OCI-LY7 (cell line): ENCODE data around the gene LCE1F. TPM values are rescaled to one million over a fixed set of nuclear protein-coding genes. Genes with fewer than 3 reads are reported as not detected.

Source experiments
- BruUV-seq: library from RNA; stranded (reverse); fragments of 400-500 nt; replicated peaks from 2 replicates; lab custom pipeline; 2021; lab: Mats Ljungman, UMichigan
- CTCF ChIA-PET: fragments of 300-600 bp; sonication (Branson Sonifier 250); formaldehyde crosslinking; loops from one replicate; lab custom pipeline; 2022; ENCODE audit warnings: antibody characterized with exemption; ENCODE audit not compliant: unreplicated experiment; lab: Charles Lee
- POLR2A ChIA-PET: fragments of 300-600 bp; sonication (Branson Sonifier 250); formaldehyde crosslinking; loops from one replicate; lab custom pipeline; 2022; ENCODE audit warnings: antibody characterized with exemption; lab: Charles Lee
- DNase-seq: peaks from one replicate; pipeline ENCODE4 v3.0.0-alpha.2; 2015; ENCODE audit warnings: low spot score
- H2AFZ ChIP-seq: fragments of 200-600 bp; sonication (generic), shearing (Covaris generic); 2 replicates; pipeline ENCODE4 v1.6.1; 2014; ENCODE audit warnings: mild to moderate bottlenecking, antibody characterized with exemption, low read length, moderate library complexity
- H3K27ac ChIP-seq: fragments of 200-600 bp; sonication (generic); 2 replicates; pipeline ENCODE4 v1.5.1; 2014; ENCODE audit warnings: mixed run types, low read depth, mild to moderate bottlenecking, moderate library complexity, low read length, inconsistent platforms; ENCODE audit not compliant: poor library complexity, severe bottlenecking
- H3K36me3 ChIP-seq: fragments of 200-600 bp; sonication (generic); 2 replicates; pipeline ENCODE4 v1.6.1; 2014; ENCODE audit warnings: mild to moderate bottlenecking, antibody characterized with exemption, low read length, moderate library complexity, mixed read lengths; ENCODE audit not compliant: insufficient read depth
- H3K4me1 ChIP-seq: fragments of 200-600 bp; sonication (generic); 2 replicates; pipeline ENCODE4 v1.5.1; 2014; ENCODE audit warnings: mild to moderate bottlenecking, low read length; ENCODE audit not compliant: insufficient read depth, poor library complexity, severe bottlenecking
- H3K4me2 ChIP-seq: fragments of 200-600 bp; sonication (generic); 2 replicates; pipeline ENCODE4 v1.6.1; 2014; ENCODE audit warnings: mild to moderate bottlenecking, low read length
- H3K4me3 ChIP-seq: fragments of 200-600 bp; sonication (generic); 2 replicates; pipeline ENCODE4 v1.5.1; 2014; ENCODE audit warnings: mild to moderate bottlenecking, low read depth, low read length; ENCODE audit not compliant: poor library complexity, severe bottlenecking
- H3K79me2 ChIP-seq: fragments of 200-600 bp; sonication (generic); 2 replicates; pipeline ENCODE4 v1.6.1; 2016; ENCODE audit warnings: low read depth, mild to moderate bottlenecking, low read length, moderate library complexity, mixed read lengths; ENCODE audit not compliant: insufficient read depth
- H3K9me2 ChIP-seq: fragments of 200-600 bp; sonication (generic); 2 replicates; pipeline ENCODE4 v1.6.1; 2016; ENCODE audit warnings: mild to moderate bottlenecking, low read length, mixed read lengths; ENCODE audit not compliant: insufficient read depth
- H3K9me3 ChIP-seq: fragments of 200-600 bp; sonication (generic); 2 replicates; pipeline ENCODE4 v1.6.1; 2014; ENCODE audit warnings: mild to moderate bottlenecking, mixed run types, low read length, mixed read lengths
- H4K20me1 ChIP-seq: fragments of 200-600 bp; sonication (generic); 2 replicates; pipeline ENCODE4 v1.6.1; 2014; ENCODE audit warnings: mild to moderate bottlenecking, antibody characterized with exemption, low read length, moderate library complexity, mixed read lengths; ENCODE audit not compliant: insufficient read depth
- CTCF ChIP-seq: fragments of 200-600 bp; sonication (generic); conservative IDR thresholded peaks from 2 replicates; pipeline ENCODE4 v1.5.1; 2014; ENCODE audit warnings: mild to moderate bottlenecking, antibody characterized with exemption, low read length, moderate library complexity, mixed read lengths
- EZH2phosphoT487 ChIP-seq: fragments of 200-600 bp; sonication (generic); IDR thresholded peaks from 2 replicates; pipeline ENCODE4 v1.6.1; 2018; ENCODE audit warnings: low read depth, borderline replicate concordance, mild to moderate bottlenecking, mixed run types, antibody characterized with exemption, low read length, moderate library complexity, mixed read lengths
- intact Hi-C: fragments of 100-400 bp; cut with micrococcal nuclease; formaldehyde crosslinking; loops from one replicate; pipeline ENCODE4 v1.10.0; 2022; ENCODE audit not compliant: unreplicated experiment
- total RNA-seq, 2 experiments: library from RNA; depleted of rRNA in 1 of 2; stranded (reverse); fragments of >200 nt in 1 of 2; shearing (Covaris generic) in 1 of 2; gene quantifications; 2 replicates each; pipeline ENCODE4 v1.2.3, GENCODE V29; 2014 to 2022

Gene LCE1F
- total RNA-seq, 2 experiments from 2014 or later = not detected

- no peak for DNase-seq
- Histone ChIP-seq H3K27ac (no peak within 1 kb of the TSS), H3K4me3 (no peak within 1 kb of the TSS), H4K20me1 (no peaks in the 10 kb centered on the region), H3K36me3 (no peaks in the 10 kb centered on the region), H3K9me2 (no peaks in the 10 kb centered on the region; the same call in 1 of the 2 replicates), H3K4me2 (no peak within 1 kb of the TSS), H3K4me1 (no peaks in the 10 kb centered on the region), H2AFZ (no peak within 1 kb of the TSS), H3K9me3 (no peaks in the 10 kb centered on the region), H3K79me2 (no peaks in the 10 kb centered on the region)
- no TSS peak for BruUV-seq
- TF ChIP-seq EZH2phosphoT487 (no peak), CTCF (no peak)
- ChIA-PET CTCF (no interaction called here), POLR2A (interaction anchor here (0.9 kb wide), 1 partner anchor 16 kb away, joined by 3 read pairs; no protein-coding TSS in a partner anchor)
- intact Hi-C loops = no loop called here
These were observed 11.1 kb downstream of the LCE1F start, which contains the start of gene LCE1E for GRCh38 chr1:152786077-152786476. Gene LCE1E (plus strand): TSS chr1:152786257. CDS start chr1:152787300, 1,043 bp downstream.

- Histone ChIP-seq H4K20me1 (no peaks in the 10 kb centered on the region), H2AFZ (no peak overlapping the region), H3K4me3 (no peak overlapping the region), H3K36me3 (no peaks in the 10 kb centered on the region), H3K9me3 (no peaks in the 10 kb centered on the region), H3K79me2 (no peaks in the 10 kb centered on the region), H3K27ac (no peak overlapping the region), H3K9me2 (no peaks in the 10 kb centered on the region), H3K4me1 (no peaks in the 10 kb centered on the region), H3K4me2 (no peak overlapping the region)
- DNase-seq = no peak
- CTCF ChIA-PET = no interaction called here
- POLR2A ChIA-PET = no interaction called here
- TF ChIP-seq CTCF (no peak), EZH2phosphoT487 (no peak)
- BruUV-seq = no TSS peak
- intact Hi-C loops = no loop called here
These were observed 20.7 kb downstream of the LCE1F start for GRCh38 chr1:152795686-152796085.

- no TSS peak for BruUV-seq
- Histone ChIP-seq H2AFZ (no peak within 1 kb of the TSS), H3K4me3 (no peak within 1 kb of the TSS), H3K9me2 (no peaks in the 10 kb centered on the region), H3K4me1 (no peaks in the 10 kb centered on the region), H3K27ac (no peak within 1 kb of the TSS), H3K9me3 (no peaks in the 10 kb centered on the region), H3K36me3 (no peaks in the 10 kb centered on the region), H3K79me2 (no peaks in the 10 kb centered on the region), H4K20me1 (no peaks in the 10 kb centered on the region), H3K4me2 (no peak within 1 kb of the TSS)
- CTCF ChIA-PET = no interaction called here
- no peak for DNase-seq
- POLR2A ChIA-PET = no interaction called here
- TF ChIP-seq EZH2phosphoT487 = no peak
- no peak for TF ChIP-seq CTCF
- intact Hi-C loops = no loop called here
These were observed 21.5 kb downstream of the LCE1F start, which contains the start of gene LCE1D for GRCh38 chr1:152796421-152796820. Gene LCE1D (plus strand): TSS chr1:152796721. CDS start chr1:152797795, 1,074 bp downstream.
